D341Med (cell line): ENCODE data around the gene TCTN1.
A peak's percentile ranks its signal among the peaks of the same experiment; 100 is the strongest.
"Not testable (repeated sequence)": the region's sequence is repeated elsewhere in the genome, so short reads cannot be mapped to it uniquely, and the experiment has no call there.

Source experiments
- DNase-seq: peaks from one replicate; pipeline ENCODE4 v3.0.0; 2012; ENCODE audit warnings: low spot score

TCTN1 gene

GRCh38 chr12:110585231-110585799 lies 28.6 kb upstream of the TCTN1 start:
- DNase-seq, result no peak

GRCh38 chr12:110587102-110587501 lies 26.8 kb upstream of the TCTN1 start:
- not testable (repeated sequence) for DNase-seq

GRCh38 chr12:110590059-110590458 lies 23.9 kb upstream of the TCTN1 start:
- no peak for DNase-seq

- no peak for DNase-seq
Measured at GRCh38 chr12:110590806-110591326, 23.1 kb upstream of the TCTN1 start.

- DNase-seq, result no peak
Measured at GRCh38 chr12:110591451-110592051, 22.4 kb upstream of the TCTN1 start.

- DNase-seq, result no peak
Measured at GRCh38 chr12:110592078-110592477, 21.9 kb upstream of the TCTN1 start.

GRCh38 chr12:110592919-110593318 lies 21.0 kb upstream of the TCTN1 start:
- DNase-seq, result not testable (repeated sequence)

- DNase-seq, result no peak
Measured at GRCh38 chr12:110597885-110598284, 16.0 kb upstream of the TCTN1 start.

- DNase-seq, result no peak
Measured at GRCh38 chr12:110599334-110599733, 14.6 kb upstream of the TCTN1 start.

- peak; percentile 34 for DNase-seq
Measured at GRCh38 chr12:110600254-110600653, 13.7 kb upstream of the TCTN1 start.

- peak; percentile 75 for DNase-seq
Measured at GRCh38 chr12:110602085-110602814, 11.7 kb upstream of the TCTN1 start.

GRCh38 chr12:110606253-110606611 lies 7.7 kb upstream of the TCTN1 start:
- no peak for DNase-seq

- no peak for DNase-seq
Measured at GRCh38 chr12:110613071-110613770, 708 bp upstream of the TCTN1 start.

- DNase-seq, result no peak
Measured at GRCh38 chr12:110615171-110615570, 1.2 kb downstream of the TCTN1 start.

GRCh38 chr12:110616471-110617115 lies 2.7 kb downstream of the TCTN1 start:
- no peak for DNase-seq

- no peak for DNase-seq
Measured at GRCh38 chr12:110619534-110619953, 5.6 kb downstream of the TCTN1 start.

GRCh38 chr12:110622582-110622981 lies 8.7 kb downstream of the TCTN1 start:
- no peak for DNase-seq

- no peak for DNase-seq
Measured at GRCh38 chr12:110627500-110628195, 13.7 kb downstream of the TCTN1 start.

GRCh38 chr12:110635055-110635454 lies 21.1 kb downstream of the TCTN1 start:
- DNase-seq, result no peak

- no peak for DNase-seq
Measured at GRCh38 chr12:110636516-110636915, 22.6 kb downstream of the TCTN1 start.

GRCh38 chr12:110637869-110638441 lies 24.0 kb downstream of the TCTN1 start:
- no peak for DNase-seq
